K562 (cell line): Measurements from ENCODE around the gene ZNF800. TPM values are rescaled to one million over a fixed set of nuclear protein-coding genes. Genes with fewer than 3 reads are reported as not detected.

Experiments
- ATAC-seq: fragments of 200-7000 bp; cut with Tn5 transposase; 3 replicates; pipeline ENCODE4 v1.9.1; 2020; ENCODE audit warnings: moderate library complexity
- Bru-seq: library from RNA; stranded (reverse); fragments of 400-500 nt; gene quantifications from one replicate; lab custom pipeline; 2021; lab: Mats Ljungman, UMichigan
- BruChase-seq, 2 experiments: library from RNA; stranded (reverse); fragments of 400-500 nt; gene quantifications; one replicate each; lab custom pipeline; 2021; lab: Mats Ljungman, UMichigan
- BruUV-seq: library from RNA; stranded (reverse); fragments of 400-500 nt; replicated peaks from 2 replicates; lab custom pipeline; 2021; lab: Mats Ljungman, UMichigan
- CTCF ChIA-PET: fragments of 300-600 bp; formaldehyde crosslinking; extraction: SDS; loops from one replicate; lab custom pipeline; 2021; ENCODE audit warnings: low intra/inter-chr PET ratio; lab: Yijun Ruan, JAX
- POLR2A ChIA-PET: fragments of 300-600, 350-650 bp; sonication (Branson Sonifier 250); formaldehyde crosslinking; extraction: SDS; loops from one replicate; lab custom pipeline; 2021; ENCODE audit warnings: antibody characterized with exemption, inconsistent platforms; lab: Yijun Ruan, JAX
- DNase-seq, 4 experiments: peaks; one replicate each; pipeline versions ENCODE4 v3.0.0 to v3.0.0-alpha.2; 2011 to 2018; ENCODE audit warnings: low spot score in 3 of 4, mixed read lengths in 3 of 4; ENCODE audit errors: extremely low read depth in 1 of 4
- FAIRE-seq: peaks from 2 replicates; lab custom pipeline; 2011; peaks lifted over from hg19 to GRCh38; lab: Jason Lieb, UNC
- H2AFZ ChIP-seq: 2 replicates; pipeline ENCODE4 v1.6.0; 2011; ENCODE audit warnings: low read depth, low read length, control low read depth, inconsistent platforms
- H3K27ac ChIP-seq: fragments of 200-600 bp; 3 replicates; pipeline ENCODE4 v1.8.0; 2011; ENCODE audit warnings: low read depth, mild to moderate bottlenecking, control low read depth, inconsistent platforms, low read length, moderate library complexity, mixed read lengths; ENCODE audit errors: extremely low read depth
- H3K27me3 ChIP-seq, 2 experiments: fragments of 300-600 bp in 1 of 2; 2 replicates in 1 of 2; 3 replicates in 1 of 2; pipeline versions ENCODE4 v1.6.0 to v1.8.0; 2011; ENCODE audit warnings: inconsistent platforms in 2 of 2, low read length in 2 of 2, mild to moderate bottlenecking in 1 of 2, mixed read lengths in 1 of 2, moderate library complexity in 1 of 2; ENCODE audit not compliant: control insufficient read depth in 2 of 2, insufficient read depth in 2 of 2
- H3K36me3 ChIP-seq: fragments of 300-600 bp; 3 replicates; pipeline ENCODE4 v1.8.0; 2011; ENCODE audit warnings: mild to moderate bottlenecking, low read length, inconsistent platforms; ENCODE audit not compliant: control insufficient read depth, insufficient read depth
- H3K4me1 ChIP-seq, 2 experiments: fragments of 200-600 bp in 1 of 2; replicated peaks in 1 of 2; 2 replicates in 1 of 2; 3 replicates in 1 of 2; pipeline versions ENCODE4 v1.5.1 to v1.8.0; 2011; ENCODE audit warnings: inconsistent platforms in 2 of 2, low read length in 2 of 2, mild to moderate bottlenecking in 1 of 2, mixed read lengths in 1 of 2, moderate library complexity in 1 of 2; ENCODE audit not compliant: control insufficient read depth in 2 of 2, insufficient read depth in 2 of 2
- H3K4me2 ChIP-seq: 2 replicates; pipeline ENCODE4 v1.6.1; 2011; ENCODE audit warnings: low read length, control low read depth, inconsistent platforms, mixed read lengths; ENCODE audit not compliant: insufficient read depth
- H3K4me3 ChIP-seq: fragments of 200-600 bp; sonication (generic), shearing (Covaris generic); 2 replicates; pipeline ENCODE4 v1.5.1; 2016; ENCODE audit warnings: control low read depth, inconsistent platforms
- H3K79me2 ChIP-seq: fragments of 200-600 bp; 3 replicates; pipeline ENCODE4 v1.8.0; 2011; ENCODE audit warnings: low read length, inconsistent platforms; ENCODE audit not compliant: control insufficient read depth, insufficient read depth
- H3K9ac ChIP-seq, 2 experiments: 2 replicates each; pipeline versions ENCODE4 v1.6.0 to v1.6.1; 2011; ENCODE audit warnings: low read depth in 2 of 2, low read length in 2 of 2, control low read depth in 1 of 2, inconsistent platforms in 1 of 2, mild to moderate bottlenecking in 1 of 2, mixed read lengths in 1 of 2; ENCODE audit not compliant: insufficient read depth in 1 of 2
- H3K9me1 ChIP-seq: one replicate; pipeline ENCODE4 v1.6.0; 2011; ENCODE audit warnings: inconsistent platforms, mild to moderate bottlenecking, low read length, moderate library complexity; ENCODE audit not compliant: control insufficient read depth, insufficient read depth
- H3K9me3 ChIP-seq: replicated peaks from 2 replicates; pipeline ENCODE4 v1.5.1; 2011; ENCODE audit warnings: low read depth, low read length, inconsistent platforms; ENCODE audit not compliant: control insufficient read depth, insufficient read depth
- H4K20me1 ChIP-seq: replicated peaks from 2 replicates; pipeline ENCODE4 v1.6.1; 2011; ENCODE audit warnings: low read length, inconsistent platforms, mixed read lengths; ENCODE audit not compliant: control insufficient read depth, insufficient read depth
- BCOR ChIP-seq: fragments of 450-650 bp; IDR thresholded peaks from 2 replicates; pipeline ENCODE4 v1.6.1; 2016
- FOXJ3 ChIP-seq: sonication (generic); formaldehyde crosslinking; IDR thresholded peaks from 2 replicates; pipeline ENCODE4 v1.4.0; 2020; ENCODE audit warnings: mild to moderate bottlenecking, missing genetic modification reagents
- GABPB1 ChIP-seq: sonication (generic); formaldehyde crosslinking; IDR thresholded peaks from 2 replicates; pipeline ENCODE4 v1.8.0; 2022; ENCODE audit warnings: mild to moderate bottlenecking, missing genetic modification reagents
- ID3 ChIP-seq, 2 experiments: fragments of 250-450 bp in 1 of 2; fragments of 450-650 bp in 1 of 2; sonication (Bioruptor Pico) in 1 of 2; IDR thresholded peaks; 2 replicates each; pipeline versions ENCODE4 v1.6.1 to v1.8.0; 2016 to 2021; ENCODE audit warnings: mild to moderate bottlenecking in 2 of 2, moderate library complexity in 2 of 2, missing compliant biosample characterization in 1 of 2, missing genetic modification characterization in 1 of 2
- MBD2 ChIP-seq: sonication (generic); IDR thresholded peaks from 2 replicates; pipeline ENCODE4 v1.6.1; 2016; ENCODE audit warnings: low read depth, borderline replicate concordance
- MTA1 ChIP-seq: fragments of 450-650 bp; IDR thresholded peaks from 2 replicates; pipeline ENCODE4 v1.6.1; 2017; ENCODE audit warnings: borderline replicate concordance
- PTRF ChIP-seq: fragments of 450-650 bp; IDR thresholded peaks from 2 replicates; pipeline ENCODE4 v1.6.1; 2016; ENCODE audit warnings: mild to moderate bottlenecking, missing genetic modification characterization, missing compliant biosample characterization
- RBM15 ChIP-seq: fragments of 200-400 bp; formaldehyde crosslinking; IDR thresholded peaks from 2 replicates; pipeline ENCODE4 v1.6.1; 2018; ENCODE audit warnings: mild to moderate bottlenecking, low read length, moderate library complexity; ENCODE audit not compliant: insufficient read depth
- RNF2 ChIP-seq: sonication (generic); IDR thresholded peaks from 2 replicates; pipeline ENCODE4 v1.6.1; 2016
- SMARCA4 ChIP-seq: fragments of 450-650 bp; IDR thresholded peaks from 2 replicates; pipeline ENCODE4 v1.6.1; 2016
- SNRNP70 ChIP-seq: fragments of 200-400 bp; formaldehyde crosslinking; optimal IDR thresholded peaks from 2 replicates; pipeline ENCODE3; 2017; ENCODE audit warnings: low read depth, low read length
- ZNF184 ChIP-seq: sonication (generic); formaldehyde crosslinking; IDR thresholded peaks from 2 replicates; pipeline ENCODE4 v1.5.0; 2020; ENCODE audit warnings: missing genetic modification reagents
- WGBS: fragments of 100-300 bp; shearing (Covaris generic); methylation state at CpG from one replicate; pipeline ENCODE4 v1.1.6; 2016; ENCODE audit warnings: low coverage, mixed read lengths; ENCODE audit not compliant: insufficient coverage; ENCODE audit errors: missing lambda C conversion rate; 5-methylcytosine and 5-hydroxymethylcytosine counted together
- in situ Hi-C: fragments of 300-500 bp; cut with MboI; formaldehyde crosslinking; loops from 4 replicates; pipeline ENCODE4 v1.15.0; 2018; ENCODE audit warnings: inconsistent platforms, mixed read lengths
- intact Hi-C: fragments of 100-400 bp; cut with micrococcal nuclease; formaldehyde crosslinking; loops from 2 replicates; pipeline ENCODE4 v1.14.2; 2022
- long read RNA-seq, 3 experiments: library from polyadenylated mRNA in 2 of 3; library from RNA in 1 of 3; unstranded in 2 of 3; stranded (forward) in 1 of 3; transcript quantifications; one replicate each; pipeline ENCODE4 v2.0.0, GENCODE V29; 2019 to 2022
- polyA minus RNA-seq, 3 experiments: library from RNA; depleted of rRNA, polyadenylated mRNA; stranded (reverse); fragments of >200 nt; gene quantifications; 2 replicates each; pipeline ENCODE4 v1.2.3, GENCODE V29; 2011
- polyA plus RNA-seq, 8 experiments: library from polyadenylated mRNA; depleted of rRNA in 4 of 8; stranded (reverse) in 5 of 8; unstranded in 3 of 8; fragments of >200 nt; fragmentation: Nextera tagmentation in 2 of 8; fragmentation: Illumina TruSeq in 1 of 8; extraction: Ambion mirVana in 2 of 8; extraction: Trizol in 1 of 8; gene quantifications; 2 replicates each; pipeline versions ENCODE4 v1.2.1 to v1.2.3, GENCODE V29; 2011 to 2014; ENCODE audit warnings: inconsistent platforms in 1 of 8, missing spikeins in 1 of 8
- total RNA-seq, 7 experiments: library from RNA; depleted of rRNA in 6 of 7; stranded (reverse); fragments of >200 nt in 6 of 7; fragmentation: Illumina TruSeq in 2 of 7; extraction: Trizol in 2 of 7; gene quantifications; 2 replicates each; pipeline versions ENCODE4 v1.2.1 to v1.2.3, GENCODE V29; 2011 to 2021; ENCODE audit warnings: low replicate concordance in 1 of 7
- TF ChIP-seq, protein P1 (sequence below): fragments of 250-450 bp; sonication (Bioruptor Pico); IDR thresholded peaks from 2 replicates; pipeline ENCODE4 v1.5.0; 2021; ENCODE audit warnings: mild to moderate bottlenecking, moderate library complexity

The ZNF800 gene
- 28.7 and 131 TPM in 2 replicates for total RNA-seq (2011; cell fraction: chromatin; rRNA removed; ENCODE audit: low replicate concordance)
- 19.2 and 29.9 TPM in 2 replicates for total RNA-seq (2011; cell fraction: nucleolus; rRNA removed)
- 38.3 and 60.6 TPM in 2 replicates for total RNA-seq (2011; cell fraction: nucleoplasm; rRNA removed)
- total RNA-seq (2014; rRNA removed) (21.0 and 25.2 TPM in 2 replicates), total RNA-seq (2014; rRNA removed; fragmentation: Illumina TruSeq; extraction: Trizol) (46.1 and 51.1 TPM in 2 replicates), total RNA-seq (2015; rRNA removed; fragmentation: Illumina TruSeq; extraction: Trizol) (54.0 and 58.3 TPM in 2 replicates), total RNA-seq (2021) (48.5 and 50.2 TPM in 2 replicates), polyA plus RNA-seq (2011; rRNA removed) (23.8 and 33.4 TPM in 2 replicates), polyA plus RNA-seq (2014; fragmentation: Illumina TruSeq; extraction: Trizol) (29.0 and 46.7 TPM in 2 replicates), polyA plus RNA-seq (2014; fragmentation: Nextera tagmentation; extraction: Ambion mirVana) (1 to 10 TPM; 7.5 to 9.3 TPM), polyA plus RNA-seq (2014; rRNA removed) (18.9 and 19.3 TPM in 2 replicates), polyA minus RNA-seq (2011; rRNA and poly(A)+ RNA removed) (61.9 and 63.0 TPM in 2 replicates), Bru-seq, nascent RNA (percentile 98 among the genes with signal in this experiment), BruChase-seq, experiment 1, labeled RNA remaining after a 2-hour chase (percentile 99 among the genes with signal in this experiment), BruChase-seq, experiment 2, labeled RNA remaining after a 6-hour chase (percentile 98 among the genes with signal in this experiment)
- polyA plus RNA-seq (2011; cell fraction: cytosol; rRNA removed), result 12.3 and 14.2 TPM in 2 replicates
- 53.9 and 61.4 TPM in 2 replicates for polyA plus RNA-seq (2011; cell fraction: nucleus; rRNA removed)
- 19.6 and 27.8 TPM in 2 replicates for polyA plus RNA-seq (2012)
- 22.8 and 31.1 TPM in 2 replicates for polyA minus RNA-seq (2011; cell fraction: cytosol; rRNA and poly(A)+ RNA removed)
- polyA minus RNA-seq (2011; cell fraction: nucleus; rRNA and poly(A)+ RNA removed), result 83.5 and 119 TPM in 2 replicates
- long read RNA-seq, experiment 1, full-length matches to known transcripts, result 23 of 92 reads
- long read RNA-seq, experiment 1, partial matches to known transcripts, result 39 of 92 reads
- long read RNA-seq, experiment 1, other reads (novel, unspliced or antisense), result 30 of 92 reads
- long read RNA-seq, experiment 2, full-length matches to known transcripts, result 1 of 22 reads
- long read RNA-seq, experiment 2, partial matches to known transcripts, result 4 of 22 reads
- long read RNA-seq, experiment 2, other reads (novel, unspliced or antisense), result 17 of 22 reads
- long read RNA-seq, experiment 3, partial matches to known transcripts, result 35 of 46 reads
- long read RNA-seq, experiment 3, other reads (novel, unspliced or antisense), result 7 of 46 reads

DNA sequence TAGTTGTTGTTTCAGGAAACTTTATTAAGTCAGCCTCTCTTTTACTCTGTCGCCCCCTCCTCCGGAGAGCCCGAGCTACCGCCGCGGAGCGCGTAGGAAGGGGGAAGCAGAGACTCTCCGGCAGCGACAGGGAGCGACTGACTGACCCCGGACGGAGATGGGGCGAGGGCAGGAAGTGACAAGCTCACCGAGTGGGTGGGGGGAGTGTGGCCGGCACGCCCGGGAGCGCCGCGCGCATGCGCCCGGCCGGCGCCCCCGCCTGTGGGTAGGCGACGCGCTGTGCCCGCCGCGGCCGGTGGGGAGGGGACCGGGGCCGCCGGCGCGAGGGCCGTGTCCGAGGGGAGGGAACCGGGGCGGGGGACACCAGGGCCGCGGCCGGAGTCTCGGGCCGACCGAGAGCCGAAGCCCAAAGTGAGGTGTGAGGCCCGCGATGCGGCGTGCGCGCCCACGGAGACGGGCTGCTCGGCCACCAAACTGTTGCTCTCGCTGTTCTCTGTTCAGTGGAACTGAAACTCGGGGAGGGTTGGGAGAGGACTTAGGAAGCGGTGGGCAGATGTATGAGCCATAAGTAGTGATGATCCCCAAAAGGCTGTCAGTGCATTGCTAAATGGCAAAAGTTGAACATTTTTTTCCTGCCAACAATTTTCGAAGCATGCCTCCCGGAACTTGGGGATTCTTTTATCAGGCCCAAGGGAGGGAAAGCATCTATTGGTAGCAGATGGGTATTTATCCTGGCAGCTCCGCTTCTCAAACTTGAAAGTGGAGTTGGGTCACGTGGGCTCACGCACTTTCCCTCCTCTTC lies at the start of gene ZNF800:
ZNF800 (minus strand) TSS at position 143 of the 802 bp plus-strand sequence. CDS start 1,151 bp downstream, outside the sequence.
- H3K36me3 ChIP-seq, result peaks cover 37% of the 10 kb centered on the region
- in situ Hi-C loops (no loop called here), intact Hi-C loops (loop anchor here (2.0 kb wide), 1 partner anchor 28 kb away; no protein-coding TSS in a partner anchor)
- TSS peak; percentile 90 for BruUV-seq
- ChIA-PET CTCF (interaction anchor here (0.7 kb wide), 1 partner anchor 45 kb away, joined by 3 read pairs; no protein-coding TSS in a partner anchor), POLR2A (interaction anchor here (0.6 to 2.3 kb wide), 15 partner anchors 9 to 266 kb away, joined by 3 to 22 read pairs (median 3); partner anchors contain the start of gene GCC1)
- H3K9ac ChIP-seq, result peak within 1 kb of the TSS; percentile 97 to 99
- peak within 1 kb of the TSS; percentile 97 for H2AFZ ChIP-seq
- no peak for FAIRE-seq
- WGBS, result 3% methylated on average over 67 of the region's 67 CpGs
- peaks cover 25% of the 10 kb centered on the region in 2 experiments for H3K4me1 ChIP-seq
- ATAC-seq, result peak; percentile 89
- H4K20me1 ChIP-seq, result peaks cover 4% of the 10 kb centered on the region; the same call in 1 of the 2 replicates
- H3K27me3 ChIP-seq, result no peaks in the 10 kb centered on the region
- peaks cover 52% of the 10 kb centered on the region for H3K79me2 ChIP-seq
- peak within 1 kb of the TSS; percentile 97 for H3K4me2 ChIP-seq
- peak within 1 kb of the TSS; percentile 97 for H3K27ac ChIP-seq
- no peaks in the 10 kb centered on the region for H3K9me1 ChIP-seq
- DNase-seq, result peak; percentile 97 to 99 (median 99)
- H3K4me3 ChIP-seq, result peak within 1 kb of the TSS; percentile 92
- no peaks in the 10 kb centered on the region for H3K9me3 ChIP-seq
- TF ChIP-seq RBM15 (no peak), MTA1 (no peak), MBD2 (peak; percentile 87), PTRF (no peak), GABPB1 (CRISPR knock-in tag) (peak; percentile 90), SNRNP70 (no peak), ID3 (CRISPR knock-in tag; IDR thresholded peaks at IDR 0.05) (no peak), ID3 (tag; IDR thresholded peaks at IDR 0.05) (no peak), ZNF184 (CRISPR knock-in tag) (no peak), SMARCA4 (no peak), RNF2 (no peak), BCOR (peak; percentile 3; the same call in 1 of the 2 replicates), FOXJ3 (CRISPR knock-in tag) (no peak)
- TF ChIP-seq, protein P1, sequence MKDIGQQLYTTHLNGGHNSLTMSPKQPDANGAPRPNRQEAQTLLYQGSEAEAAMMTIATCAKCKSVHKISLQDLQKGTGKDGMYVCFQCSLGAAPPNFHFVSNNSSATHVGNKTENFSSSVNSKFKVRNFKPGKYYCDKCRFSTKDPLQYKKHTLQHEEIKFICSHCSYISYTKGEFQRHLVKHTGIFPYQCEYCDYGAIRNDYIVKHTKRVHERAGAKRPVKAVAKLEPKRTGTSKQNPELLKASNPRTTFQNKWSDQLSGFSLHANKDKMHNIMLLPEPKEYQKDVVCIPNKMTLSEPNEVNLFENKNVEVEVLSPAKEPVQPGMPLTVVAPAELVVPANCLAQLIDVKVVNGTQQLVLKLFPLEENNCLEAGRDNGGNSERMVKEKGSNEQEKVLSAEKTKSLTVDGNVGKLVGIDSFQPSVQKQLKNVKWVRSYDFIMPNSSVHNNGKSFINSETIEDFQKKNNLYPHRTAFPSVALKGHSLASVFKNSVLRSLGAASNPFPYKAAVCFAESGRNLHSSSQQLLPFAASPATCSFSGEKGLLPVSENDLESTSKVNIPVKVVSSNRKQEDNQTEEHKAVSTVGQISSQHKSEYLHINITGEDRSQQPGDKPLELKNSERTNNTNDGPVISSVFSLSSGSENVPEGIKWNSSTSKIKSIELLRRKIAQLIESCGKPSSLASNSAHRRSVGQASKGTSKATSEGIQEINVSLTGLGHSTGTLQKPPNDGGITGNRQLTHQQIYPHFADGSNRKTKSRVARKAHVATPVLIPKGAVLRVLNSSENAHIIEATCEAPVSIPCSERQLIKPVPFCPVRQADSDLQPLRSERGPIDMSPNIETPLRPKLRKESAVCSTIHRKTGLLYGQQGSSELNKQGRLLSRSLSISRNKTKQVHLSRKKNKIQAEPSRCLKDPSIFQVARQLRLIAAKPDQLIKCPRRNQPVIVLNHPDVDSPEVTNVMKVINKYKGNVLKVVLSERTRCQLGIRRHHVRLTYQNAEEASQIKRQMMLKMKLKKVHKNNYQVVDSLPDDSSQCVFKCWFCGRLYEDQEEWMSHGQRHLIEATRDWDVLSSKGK (CRISPR knock-in tag), result no peak
